Prostate gland (tissue), 2 donors: Measurements from ENCODE around the gene RPTOR. TPM values are rescaled to one million over a fixed set of nuclear protein-coding genes. Genes with fewer than 3 reads are reported as not detected.

Experiments
- DNase-seq: peaks from one replicate; pipeline ENCODE4 v3.0.0-alpha.2; 2019; ENCODE audit warnings: low spot score
- H3K27ac ChIP-seq, 2 donors: fragments of 200-600 bp; sonication (generic); 2 replicates each; pipeline ENCODE4 v1.5.1; 2017 to 2019
- H3K27me3 ChIP-seq: fragments of 200-600 bp; sonication (generic); replicated peaks from 2 replicates; pipeline ENCODE4 v1.5.1; 2019; ENCODE audit not compliant: insufficient read depth
- H3K36me3 ChIP-seq, 2 donors: fragments of 200-600 bp; sonication (generic); 1 replicate in 1 of 2; 2 replicates in 1 of 2; pipeline versions ENCODE4 v1.5.1 to v1.8.1; 2017 to 2019
- H3K4me1 ChIP-seq: fragments of 200-600 bp; sonication (generic); replicated peaks from 2 replicates; pipeline ENCODE4 v1.5.1; 2019
- H3K4me3 ChIP-seq, 2 donors: fragments of 200-600 bp; sonication (generic); 2 replicates each; pipeline ENCODE4 v1.5.1; 2017 to 2019
- H3K9me3 ChIP-seq: fragments of 200-600 bp; sonication (generic); 2 replicates; pipeline ENCODE4 v1.5.1; 2017
- CTCF ChIP-seq, 4 experiments: fragments of 200-600 bp in 2 of 4; fragments of 450-650 bp in 2 of 4; sonication (generic) in 2 of 4; IDR thresholded peaks; 1 replicate in 3 of 4; 2 replicates in 1 of 4; pipeline ENCODE4 v1.5.1; 2016 to 2019; ENCODE audit warnings: antibody characterized with exemption in 4 of 4, mild to moderate bottlenecking in 2 of 4, moderate library complexity in 2 of 4
- POLR2A ChIP-seq: fragments of 450-650 bp; IDR thresholded peaks from one replicate; pipeline ENCODE4 v1.6.1; 2016; ENCODE audit warnings: antibody characterized with exemption, mild to moderate bottlenecking
- POLR2AphosphoS5 ChIP-seq: sonication (generic); formaldehyde crosslinking; IDR thresholded peaks from one replicate; pipeline ENCODE4 v1.6.1; 2017; ENCODE audit warnings: antibody characterized with exemption
- WGBS: methylation state at CpG from one replicate; pipeline ENCODE4 v1.1.5; 2018; 5-methylcytosine and 5-hydroxymethylcytosine counted together
- intact Hi-C: fragments of 100-400 bp; cut with DNase I; formaldehyde crosslinking; loops from one replicate; pipeline ENCODE4 v1.14.2; 2022
- total RNA-seq, 2 donors: library from RNA; depleted of rRNA; stranded (reverse); fragments of >200 nt; gene quantifications; one replicate each; pipeline ENCODE4 v1.1.0, GENCODE V29; 2016

Gene RPTOR
- total RNA-seq, 2 donors from 2014 or later = 30.3 to 62.5 TPM

- no peak for DNase-seq
- H3K9me3 ChIP-seq = no peaks in the 10 kb centered on the region
- no peak overlapping the region for H3K4me3 ChIP-seq
- H3K4me1 ChIP-seq = no peaks in the 10 kb centered on the region
- intact Hi-C loops = loop anchor here (1.0 kb wide), 1 partner anchor 22 kb away; no protein-coding TSS in a partner anchor
- H3K27me3 ChIP-seq = no peaks in the 10 kb centered on the region
- no peaks in the 10 kb centered on the region for H3K36me3 ChIP-seq
- peak; percentile 52 for TF ChIP-seq POLR2AphosphoS5
- TF ChIP-seq POLR2A = no peak
- peak overlapping the region; percentile 57 to 72 for H3K27ac ChIP-seq
- WGBS = 59% methylated on average over 30 of the region's 30 CpGs
These were observed 206.7 kb downstream of the RPTOR start for GRCh38 chr17:80751070-80751945.

- WGBS = 50% methylated on average over 6 of the region's 6 CpGs
- H3K9me3 ChIP-seq = no peaks in the 10 kb centered on the region
- no peak for TF ChIP-seq CTCF (IDR thresholded peaks at IDR 0.05)
- TF ChIP-seq POLR2AphosphoS5 = no peak
- no peak for TF ChIP-seq POLR2A
- intact Hi-C loops = loop anchor here (1.0 kb wide), 1 partner anchor 21 kb away; no protein-coding TSS in a partner anchor
- H3K36me3 ChIP-seq = no peaks in the 10 kb centered on the region
- DNase-seq = no peak
- no peaks in the 10 kb centered on the region for H3K4me1 ChIP-seq
- H3K4me3 ChIP-seq = no peak overlapping the region
- H3K27me3 ChIP-seq = no peaks in the 10 kb centered on the region
- H3K27ac ChIP-seq = peak overlapping the region; percentile 57 to 72
These were observed 207.4 kb downstream of the RPTOR start for GRCh38 chr17:80751946-80752581.

DNA sequence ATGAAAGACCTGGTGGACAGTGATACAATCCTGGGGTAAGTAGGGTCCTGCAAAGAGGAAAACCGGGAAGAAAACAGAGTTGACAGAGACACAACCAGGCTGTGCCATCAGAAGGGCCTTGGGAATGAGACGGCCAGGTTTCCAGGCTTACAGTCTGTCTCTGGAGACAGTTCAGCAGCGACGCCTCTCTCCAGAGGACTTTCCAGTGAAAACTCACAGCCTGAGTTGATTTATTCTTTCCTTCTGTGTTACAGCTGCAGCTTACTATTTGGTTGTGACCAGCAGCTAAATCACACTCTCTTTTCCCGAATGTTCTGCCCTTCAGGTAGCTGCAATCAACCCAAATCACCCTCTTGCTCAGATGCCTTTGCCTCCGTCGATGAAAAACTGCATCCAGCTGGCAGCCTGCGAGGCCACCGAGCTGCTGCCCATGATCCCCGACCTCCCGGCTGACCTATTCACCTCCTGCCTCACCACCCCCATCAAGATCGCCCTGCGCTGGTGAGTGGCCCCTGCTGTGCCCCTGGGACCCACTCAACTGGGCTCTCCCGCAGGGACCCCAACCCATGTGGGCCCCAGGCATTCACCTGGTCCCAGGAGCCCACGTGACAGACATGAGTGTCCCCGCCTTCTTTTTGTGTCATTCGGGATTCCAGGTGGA, 209.2 kb downstream of the RPTOR start:
- no peaks in the 10 kb centered on the region for H3K9me3 ChIP-seq
- WGBS = 85% methylated on average over 17 of the region's 17 CpGs
- H3K36me3 ChIP-seq = no peaks in the 10 kb centered on the region
- H3K27me3 ChIP-seq = no peaks in the 10 kb centered on the region
- H3K27ac ChIP-seq = no peak overlapping the region
- TF ChIP-seq POLR2A (no peak), POLR2AphosphoS5 (no peak), CTCF (IDR thresholded peaks at IDR 0.05) (no peak)
- intact Hi-C loops = no loop called here
- no peak for DNase-seq
- no peak overlapping the region for H3K4me3 ChIP-seq
- no peaks in the 10 kb centered on the region for H3K4me1 ChIP-seq

DNA sequence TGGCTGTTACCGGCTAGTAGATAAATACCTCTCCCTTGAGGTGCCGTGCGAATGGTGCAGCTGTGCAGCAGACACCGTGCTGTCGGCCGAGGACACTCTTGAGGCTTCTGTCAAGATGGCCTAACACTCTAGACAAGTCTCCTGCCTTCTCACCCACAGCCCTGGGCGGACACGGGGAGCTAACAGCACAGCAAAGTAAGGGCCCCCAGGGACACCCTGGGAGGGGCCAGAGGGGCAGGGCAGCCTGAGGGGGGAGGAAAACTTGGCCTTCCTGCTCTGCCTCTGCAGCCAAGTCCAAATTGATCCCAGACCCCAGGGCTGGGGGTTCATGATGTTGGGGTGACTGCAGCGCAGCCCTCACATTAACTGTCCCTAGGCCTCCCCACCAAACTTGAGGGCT, 210.2 kb downstream of the RPTOR start:
- Histone ChIP-seq H3K4me1 (no peaks in the 10 kb centered on the region), H3K4me3 (no peak overlapping the region), H3K36me3 (no peaks in the 10 kb centered on the region), H3K27ac (no peak overlapping the region), H3K27me3 (no peaks in the 10 kb centered on the region), H3K9me3 (no peaks in the 10 kb centered on the region)
- 85% methylated on average over 9 of the region's 9 CpGs for WGBS
- intact Hi-C loops = no loop called here
- TF ChIP-seq POLR2AphosphoS5 = no peak
- no peak for TF ChIP-seq POLR2A
- no peak for TF ChIP-seq CTCF (IDR thresholded peaks at IDR 0.05)
- no peak for DNase-seq

GRCh38 chr17:80755650-80756405, 211.2 kb downstream of the RPTOR start:
- Histone ChIP-seq H3K36me3 (no peaks in the 10 kb centered on the region), H3K27ac (no peak overlapping the region), H3K4me3 (no peak overlapping the region), H3K27me3 (no peaks in the 10 kb centered on the region), H3K4me1 (no peaks in the 10 kb centered on the region), H3K9me3 (no peaks in the 10 kb centered on the region)
- TF ChIP-seq POLR2A (no peak), POLR2AphosphoS5 (no peak), CTCF (IDR thresholded peaks at IDR 0.05) (no peak)
- intact Hi-C loops = no loop called here
- DNase-seq = no peak
- WGBS = 95% methylated on average over 5 of the region's 5 CpGs
